ENCODE results near the gene NDEL1. TPM values are rescaled to one million over a fixed set of nuclear protein-coding genes. Genes with fewer than 3 reads are reported as not detected.
A peak's percentile ranks its signal among the peaks of the same experiment; 100 is the strongest.

The NDEL1 gene
- total RNA-seq, 2 experiments from 2014 or later, result 59.7 to 65.5 TPM

GRCh38 chr17:8477171-8477570, 41.5 kb downstream of the NDEL1 start:
- POLR2A ChIA-PET, result no interaction called here
- CTCF ChIA-PET, result no interaction called here
- Mint-ChIP-seq H3K9me3 (no peaks in the 10 kb centered on the region), H3K27me3 (no peaks in the 10 kb centered on the region), H3K27ac (no peak overlapping the region), H3K36me3 (ENCODE audit: low read depth) (peaks cover 29% of the 10 kb centered on the region), H3K4me1 (no peaks in the 10 kb centered on the region), H3K4me3 (no peak overlapping the region)
- no peak for DNase-seq

- H3K27ac Mint-ChIP-seq, result peak overlapping the region; percentile 0
- no peak overlapping the region for H3K4me3 Mint-ChIP-seq
- H3K4me1 Mint-ChIP-seq, result no peaks in the 10 kb centered on the region
- H3K9me3 Mint-ChIP-seq, result no peaks in the 10 kb centered on the region
- H3K36me3 Mint-ChIP-seq (ENCODE audit: low read depth), result peaks cover 34% of the 10 kb centered on the region
- ChIA-PET CTCF (interaction anchor here (0.9 kb wide), 1 partner anchor 27 kb away, joined by 3 read pairs; no protein-coding TSS in a partner anchor), POLR2A (no interaction called here)
- no peak for DNase-seq
- no peaks in the 10 kb centered on the region for H3K27me3 Mint-ChIP-seq
Observed at GRCh38 chr17:8477715-8478441, 42.2 kb downstream of the NDEL1 start.

- POLR2A ChIA-PET, result no interaction called here
- CTCF ChIA-PET, result no interaction called here
- Mint-ChIP-seq H3K27ac (no peak overlapping the region), H3K27me3 (no peaks in the 10 kb centered on the region), H3K4me1 (no peaks in the 10 kb centered on the region), H3K9me3 (peaks cover 6% of the 10 kb centered on the region), H3K4me3 (no peak overlapping the region), H3K36me3 (ENCODE audit: low read depth) (peaks cover 35% of the 10 kb centered on the region)
- DNase-seq, result no peak
Observed at GRCh38 chr17:8479431-8479947, 43.8 kb downstream of the NDEL1 start.

GRCh38 chr17:8480011-8480976, 44.6 kb downstream of the NDEL1 start:
- H3K27me3 Mint-ChIP-seq, result no peaks in the 10 kb centered on the region
- peaks cover 38% of the 10 kb centered on the region for H3K36me3 Mint-ChIP-seq (ENCODE audit: low read depth)
- no peak overlapping the region for H3K27ac Mint-ChIP-seq
- ChIA-PET CTCF (interaction anchor here (0.6 kb wide), 1 partner anchor 138 kb away, joined by 3 read pairs; no protein-coding TSS in a partner anchor), POLR2A (no interaction called here)
- peaks cover 11% of the 10 kb centered on the region for H3K9me3 Mint-ChIP-seq
- H3K4me1 Mint-ChIP-seq, result no peaks in the 10 kb centered on the region
- DNase-seq, result no peak
- H3K4me3 Mint-ChIP-seq, result no peak overlapping the region

GRCh38 chr17:8481089-8481488, 45.4 kb downstream of the NDEL1 start:
- DNase-seq, result no peak
- H3K36me3 Mint-ChIP-seq (ENCODE audit: low read depth), result peaks cover 35% of the 10 kb centered on the region
- ChIA-PET CTCF (no interaction called here), POLR2A (no interaction called here)
- no peak overlapping the region for H3K4me3 Mint-ChIP-seq
- peaks cover 16% of the 10 kb centered on the region for H3K9me3 Mint-ChIP-seq
- no peak overlapping the region for H3K27ac Mint-ChIP-seq
- no peaks in the 10 kb centered on the region for H3K27me3 Mint-ChIP-seq
- H3K4me1 Mint-ChIP-seq, result no peaks in the 10 kb centered on the region

GRCh38 chr17:8481703-8482102, 46.0 kb downstream of the NDEL1 start:
- no peak overlapping the region for H3K27ac Mint-ChIP-seq
- H3K36me3 Mint-ChIP-seq (ENCODE audit: low read depth), result peaks cover 35% of the 10 kb centered on the region
- ChIA-PET POLR2A (no interaction called here), CTCF (interaction anchor here (0.6 kb wide), 1 partner anchor 242 kb away, joined by 3 read pairs; no protein-coding TSS in a partner anchor)
- no peaks in the 10 kb centered on the region for H3K4me1 Mint-ChIP-seq
- no peak for DNase-seq
- peaks cover 16% of the 10 kb centered on the region for H3K9me3 Mint-ChIP-seq
- no peaks in the 10 kb centered on the region for H3K27me3 Mint-ChIP-seq
- no peak overlapping the region for H3K4me3 Mint-ChIP-seq

GRCh38 chr17:8482546-8482945, 46.9 kb downstream of the NDEL1 start:
- peaks cover 16% of the 10 kb centered on the region for H3K9me3 Mint-ChIP-seq
- ChIA-PET CTCF (interaction anchor here (1.0 to 1.1 kb wide), 2 partner anchors 11 to 99 kb away, joined by 3 to 4 read pairs; no protein-coding TSS in a partner anchor), POLR2A (no interaction called here)
- H3K4me3 Mint-ChIP-seq, result no peak overlapping the region
- no peaks in the 10 kb centered on the region for H3K4me1 Mint-ChIP-seq
- no peak overlapping the region for H3K27ac Mint-ChIP-seq
- no peak for DNase-seq
- no peaks in the 10 kb centered on the region for H3K27me3 Mint-ChIP-seq
- peaks cover 35% of the 10 kb centered on the region for H3K36me3 Mint-ChIP-seq (ENCODE audit: low read depth)

- no peak overlapping the region for H3K27ac Mint-ChIP-seq
- peaks cover 16% of the 10 kb centered on the region for H3K9me3 Mint-ChIP-seq
- H3K4me1 Mint-ChIP-seq, result no peaks in the 10 kb centered on the region
- H3K27me3 Mint-ChIP-seq, result no peaks in the 10 kb centered on the region
- ChIA-PET POLR2A (no interaction called here), CTCF (no interaction called here)
- no peak for DNase-seq
- peaks cover 35% of the 10 kb centered on the region for H3K36me3 Mint-ChIP-seq (ENCODE audit: low read depth)
- H3K4me3 Mint-ChIP-seq, result no peak overlapping the region
Observed at GRCh38 chr17:8484465-8484864, 48.8 kb downstream of the NDEL1 start.

- H3K27ac Mint-ChIP-seq, result no peak overlapping the region
- H3K4me3 Mint-ChIP-seq, result no peak overlapping the region
- peaks cover 16% of the 10 kb centered on the region for H3K9me3 Mint-ChIP-seq
- H3K4me1 Mint-ChIP-seq, result no peaks in the 10 kb centered on the region
- H3K27me3 Mint-ChIP-seq, result no peaks in the 10 kb centered on the region
- no peak for DNase-seq
- H3K36me3 Mint-ChIP-seq (ENCODE audit: low read depth), result peaks cover 34% of the 10 kb centered on the region
- POLR2A ChIA-PET, result interaction anchor here (0.7 kb wide), 1 partner anchor 355 kb away, joined by 5 read pairs; no protein-coding TSS in a partner anchor
- CTCF ChIA-PET, result no interaction called here
Observed at GRCh38 chr17:8485491-8485890, 49.8 kb downstream of the NDEL1 start.

GRCh38 chr17:8487130-8487645, 51.5 kb downstream of the NDEL1 start:
- H3K4me3 Mint-ChIP-seq, result no peak overlapping the region
- peaks cover 16% of the 10 kb centered on the region for H3K9me3 Mint-ChIP-seq
- ChIA-PET CTCF (interaction anchor here (0.8 to 1.1 kb wide), 2 partner anchors 16 to 22 kb away, joined by 3 read pairs; no protein-coding TSS in a partner anchor), POLR2A (no interaction called here)
- H3K36me3 Mint-ChIP-seq (ENCODE audit: low read depth), result peaks cover 28% of the 10 kb centered on the region
- no peak overlapping the region for H3K27ac Mint-ChIP-seq
- DNase-seq, result no peak
- no peaks in the 10 kb centered on the region for H3K27me3 Mint-ChIP-seq
- H3K4me1 Mint-ChIP-seq, result no peaks in the 10 kb centered on the region

- ChIA-PET POLR2A (no interaction called here), CTCF (interaction anchor here (0.9 to 1.9 kb wide), 3 partner anchors 15 to 104 kb away, joined by 3 to 4 read pairs (median 4); no protein-coding TSS in a partner anchor)
- no peaks in the 10 kb centered on the region for H3K4me1 Mint-ChIP-seq
- peaks cover 22% of the 10 kb centered on the region for H3K36me3 Mint-ChIP-seq (ENCODE audit: low read depth)
- H3K27me3 Mint-ChIP-seq, result no peaks in the 10 kb centered on the region
- no peak overlapping the region for H3K27ac Mint-ChIP-seq
- no peak for DNase-seq
- peaks cover 16% of the 10 kb centered on the region for H3K9me3 Mint-ChIP-seq
- no peak overlapping the region for H3K4me3 Mint-ChIP-seq
Observed at GRCh38 chr17:8487743-8488142, 52.1 kb downstream of the NDEL1 start.

GRCh38 chr17:8488491-8488890, 52.8 kb downstream of the NDEL1 start:
- Mint-ChIP-seq H3K4me1 (no peaks in the 10 kb centered on the region), H3K4me3 (no peak overlapping the region), H3K36me3 (ENCODE audit: low read depth) (peaks cover 16% of the 10 kb centered on the region), H3K27ac (no peak overlapping the region), H3K27me3 (no peaks in the 10 kb centered on the region), H3K9me3 (peaks cover 15% of the 10 kb centered on the region)
- no peak for DNase-seq
- ChIA-PET POLR2A (no interaction called here), CTCF (interaction anchor here (0.9 to 1.9 kb wide), 2 partner anchors 17 to 105 kb away, joined by 4 read pairs; no protein-coding TSS in a partner anchor)

All from activated CD4-positive, alpha-beta T cell treated with anti-CD3 and anti-CD28 coated beads, Interleukin-2, amount 10 ng/mL, durations not matched to agents 7 days and 5 days (primary cell).